IMR-90 (cell line): ENCODE results near the gene WNT4. TPM values are rescaled to one million over a fixed set of nuclear protein-coding genes. Genes with fewer than 3 reads are reported as not detected.

Experiments
- ATAC-seq: fragments of 200-7000 bp; cut with Tn5 transposase; 2 replicates; pipeline ENCODE4 v1.9.1; 2020; ENCODE audit warnings: low read depth, mild to moderate bottlenecking, moderate library complexity
- BruUV-seq: library from RNA; stranded (reverse); fragments of 400-500 nt; replicated peaks from 2 replicates; lab custom pipeline; 2021; lab: Mats Ljungman, UMichigan
- CTCF ChIA-PET: fragments of 300-600 bp; formaldehyde crosslinking; extraction: SDS; loops from one replicate; lab custom pipeline; 2021; ENCODE audit warnings: antibody characterized with exemption; lab: Yijun Ruan, JAX
- POLR2A ChIA-PET: fragments of 300-600 bp; sonication (Branson Sonifier 250); formaldehyde crosslinking; loops from one replicate; lab custom pipeline; 2022; ENCODE audit warnings: antibody characterized with exemption; ENCODE audit not compliant: unreplicated experiment; lab: Charles Lee
- DNase-seq: peaks from one replicate; pipeline ENCODE4 v3.0.0; 2013
- H2AFZ ChIP-seq: replicated peaks from 2 replicates; pipeline ENCODE3; 2013; ENCODE audit warnings: low read length, mild to moderate bottlenecking; ENCODE audit not compliant: poor library complexity
- H2AK5ac ChIP-seq: 2 replicates; pipeline ENCODE4 v1.6.1; 2013; ENCODE audit warnings: low read depth, low read length, inconsistent platforms
- H2AK9ac ChIP-seq: replicated peaks from 2 replicates; pipeline ENCODE3; 2013; ENCODE audit warnings: mild to moderate bottlenecking, low read depth, low read length, moderate library complexity; ENCODE audit not compliant: poor library complexity
- H2BK120ac ChIP-seq: 2 replicates; pipeline ENCODE4 v1.6.1; 2013; ENCODE audit warnings: low read depth, low read length, inconsistent platforms
- H2BK15ac ChIP-seq: 3 replicates; pipeline ENCODE4 v1.6.1; 2013; ENCODE audit warnings: low read depth, low read length, inconsistent platforms
- H2BK20ac ChIP-seq: 2 replicates; pipeline ENCODE4 v1.6.1; 2013; ENCODE audit warnings: low read depth, mild to moderate bottlenecking, inconsistent platforms, low read length, moderate library complexity
- H2BK5ac ChIP-seq: 2 replicates; pipeline ENCODE4 v1.6.1; 2013; ENCODE audit warnings: mild to moderate bottlenecking, low read depth, low read length, inconsistent platforms; ENCODE audit not compliant: poor library complexity, severe bottlenecking
- H3K14ac ChIP-seq: replicated peaks from 2 replicates; pipeline ENCODE4 v1.6.1; 2013; ENCODE audit warnings: low read depth, low read length, inconsistent platforms
- H3K18ac ChIP-seq: 2 replicates; pipeline ENCODE4 v1.6.1; 2013; ENCODE audit warnings: low read depth, low read length, control low read depth
- H3K23ac ChIP-seq: 2 replicates; pipeline ENCODE4 v1.6.1; 2013; ENCODE audit warnings: low read depth, low read length, inconsistent platforms
- H3K27ac ChIP-seq: 2 replicates; pipeline ENCODE4 v1.5.1; 2013; ENCODE audit warnings: mild to moderate bottlenecking, control low read depth, low read length; ENCODE audit not compliant: insufficient read depth
- H3K27me3 ChIP-seq: 2 replicates; pipeline ENCODE4 v1.6.1; 2013; ENCODE audit warnings: low read length; ENCODE audit not compliant: control insufficient read depth, insufficient read depth
- H3K36me3 ChIP-seq: 2 replicates; pipeline ENCODE4 v1.6.1; 2013; ENCODE audit warnings: low read length, mixed read lengths; ENCODE audit not compliant: control insufficient read depth, insufficient read depth
- H3K4ac ChIP-seq: 2 replicates; pipeline ENCODE4 v1.6.1; 2013; ENCODE audit warnings: low read depth, low read length, inconsistent platforms
- H3K4me1 ChIP-seq: 2 replicates; pipeline ENCODE4 v1.6.1; 2013; ENCODE audit warnings: low read length, mixed read lengths; ENCODE audit not compliant: control insufficient read depth, insufficient read depth
- H3K4me2 ChIP-seq: 2 replicates; pipeline ENCODE4 v1.6.1; 2013; ENCODE audit warnings: low read depth, mild to moderate bottlenecking, control low read depth, low read length, moderate library complexity
- H3K4me3 ChIP-seq: 2 replicates; pipeline ENCODE4 v1.5.1; 2013; ENCODE audit warnings: low read depth, mild to moderate bottlenecking, control low read depth, low read length, moderate library complexity; ENCODE audit not compliant: insufficient read depth
- H3K56ac ChIP-seq: 2 replicates; pipeline ENCODE4 v1.6.1; 2013; ENCODE audit warnings: low read length, inconsistent platforms; ENCODE audit not compliant: insufficient read depth; ENCODE audit errors: extremely low read depth
- H3K79me1 ChIP-seq, 2 experiments: 2 replicates each; pipeline ENCODE4 v1.6.1; 2013; ENCODE audit warnings: low read length in 2 of 2, inconsistent platforms in 1 of 2, low read depth in 1 of 2
- H3K9ac ChIP-seq: 2 replicates; pipeline ENCODE4 v1.6.1; 2013; ENCODE audit warnings: low read depth, low read length, control low read depth
- H3K9me1 ChIP-seq: 2 replicates; pipeline ENCODE4 v1.6.1; 2013; ENCODE audit warnings: low read length, inconsistent platforms; ENCODE audit not compliant: insufficient read depth
- H3K9me3 ChIP-seq: 2 replicates; pipeline ENCODE4 v1.6.1; 2013; ENCODE audit warnings: low read length; ENCODE audit not compliant: control insufficient read depth, insufficient read depth
- H4K20me1 ChIP-seq: 2 replicates; pipeline ENCODE4 v1.6.1; 2013; ENCODE audit warnings: low read length, inconsistent platforms; ENCODE audit not compliant: insufficient read depth
- H4K5ac ChIP-seq: 2 replicates; pipeline ENCODE4 v1.6.1; 2013; ENCODE audit warnings: mild to moderate bottlenecking, low read depth, low read length, control low read depth
- H4K8ac ChIP-seq, 2 experiments: 2 replicates each; pipeline ENCODE4 v1.6.1; 2013; ENCODE audit warnings: low read depth in 2 of 2, low read length in 2 of 2, control low read depth in 1 of 2, inconsistent platforms in 1 of 2
- H4K91ac ChIP-seq: 2 replicates; pipeline ENCODE4 v1.6.1; 2013; ENCODE audit warnings: low read depth, low read length, inconsistent platforms; ENCODE audit not compliant: insufficient read depth
- BHLHE40 ChIP-seq: fragments of 150-350 bp; IDR thresholded peaks from 2 replicates; pipeline ENCODE4 v1.6.1; 2016; ENCODE audit warnings: mild to moderate bottlenecking, low read depth, low read length
- CEBPB ChIP-seq: IDR thresholded peaks from 2 replicates; pipeline ENCODE4 v1.6.1; 2012; ENCODE audit warnings: low read depth, low read length, improper control_type of control experiment
- CHD1 ChIP-seq: IDR thresholded peaks from 2 replicates; pipeline ENCODE4 v1.6.1; 2012; ENCODE audit warnings: low read depth, low read length, improper control_type of control experiment
- MAFK ChIP-seq: IDR thresholded peaks from 2 replicates; pipeline ENCODE4 v1.6.1; 2012; ENCODE audit warnings: low read depth, low read length, improper control_type of control experiment
- MAZ ChIP-seq: IDR thresholded peaks from 2 replicates; pipeline ENCODE4 v1.6.1; 2012; ENCODE audit warnings: low read depth, mild to moderate bottlenecking, low read length, improper control_type of control experiment, moderate library complexity, borderline replicate concordance
- MXI1 ChIP-seq: IDR thresholded peaks from 2 replicates; pipeline ENCODE4 v1.6.1; 2012; ENCODE audit warnings: low read depth, mild to moderate bottlenecking, low read length, moderate library complexity, borderline replicate concordance
- RAD21 ChIP-seq: IDR thresholded peaks from 2 replicates; pipeline ENCODE4 v1.6.1; 2012; ENCODE audit warnings: low read length, improper control_type of control experiment
- RFX5 ChIP-seq: IDR thresholded peaks from 2 replicates; pipeline ENCODE4 v1.8.0; 2012; ENCODE audit warnings: low read depth, mild to moderate bottlenecking, low read length, moderate library complexity
- SMC3 ChIP-seq: fragments of 150-350 bp; IDR thresholded peaks from 2 replicates; pipeline ENCODE4 v1.6.1; 2016; ENCODE audit warnings: low read depth, mild to moderate bottlenecking, antibody characterized with exemption, low read length, moderate library complexity
- WGBS, 2 experiments: methylation state at CpG; one replicate each; pipeline versions ENCODE4 v1.1.5 to v1.1.7; 2013; ENCODE audit warnings: missing lambda C conversion rate in 2 of 2; ENCODE audit not compliant: insufficient read length in 1 of 2; ENCODE audit errors: extremely low coverage in 2 of 2; 5-methylcytosine and 5-hydroxymethylcytosine counted together
- dilution Hi-C: fragments of 300-500 bp; cut with HindIII; formaldehyde crosslinking; loops from one replicate; pipeline ENCODE4 v1.14.3; 2018; ENCODE audit warnings: low sequenced_read_pairs; ENCODE audit not compliant: unreplicated experiment
- in situ Hi-C: fragments of 300-500 bp; cut with MboI; formaldehyde crosslinking; loops from 3 replicates; pipeline ENCODE4 v1.14.3; 2019; ENCODE audit warnings: low sequenced_read_pairs, inconsistent platforms, mixed read lengths
- intact Hi-C: fragments of 100-400 bp; cut with micrococcal nuclease; formaldehyde crosslinking; loops from 2 replicates; pipeline ENCODE4 v1.10.0; 2022
- polyA plus RNA-seq, 3 experiments: library from polyadenylated mRNA; depleted of rRNA; stranded (reverse); fragments of >200 nt; gene quantifications; 2 replicates each; pipeline ENCODE4 v1.2.3, GENCODE V29; 2012; ENCODE audit warnings: low replicate concordance in 1 of 3
- total RNA-seq: library from RNA; depleted of rRNA; stranded (reverse); fragments of >200 nt; gene quantifications from 2 replicates; pipeline ENCODE4 v1.2.3, GENCODE V29; 2012
- TF ChIP-seq, protein P1 (sequence below): conservative IDR thresholded peaks from 2 replicates; pipeline ENCODE4 v1.5.1; 2012; ENCODE audit warnings: mild to moderate bottlenecking, low read depth, low read length, improper control_type of control experiment
- TF ChIP-seq, protein P2 (sequence below): fragments of 150-350 bp; IDR thresholded peaks from 2 replicates; pipeline ENCODE4 v1.6.1; 2016; ENCODE audit warnings: low read depth, mild to moderate bottlenecking, low read length, moderate library complexity, borderline replicate concordance

WNT4 gene
- total and polyA plus RNA-seq, 2 of the 4 experiments (the other 2 are of a cell fraction) = not detected

DNA sequence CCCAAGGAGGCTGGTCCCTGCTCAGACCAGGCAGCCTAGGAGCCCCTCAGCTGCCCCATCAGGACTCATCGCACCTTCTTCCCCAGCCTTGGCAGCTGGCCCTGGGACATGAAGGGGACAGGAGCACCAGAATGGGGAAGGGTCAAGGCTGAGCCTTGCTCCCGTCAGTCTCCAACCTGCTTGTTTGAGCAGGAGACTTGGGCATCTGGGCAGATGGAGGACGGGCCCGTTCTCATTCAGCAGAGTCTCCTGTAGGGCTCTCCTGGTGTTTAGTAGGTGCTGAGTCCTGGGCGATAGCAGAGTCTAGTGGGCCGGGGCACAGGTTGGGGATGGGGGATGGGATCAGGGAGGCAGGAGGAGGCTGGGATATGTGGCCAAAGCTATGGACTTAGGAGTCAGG lies 47.4 kb upstream of the WNT4 start:
- no peak overlapping the region for H3K4me3 ChIP-seq
- TF ChIP-seq BHLHE40 (no peak), MAFK (no peak), RFX5 (no peak), SMC3 (no peak), MXI1 (no peak), MAZ (no peak), RAD21 (no peak), CEBPB (no peak), CHD1 (no peak)
- TF ChIP-seq, protein P1, sequence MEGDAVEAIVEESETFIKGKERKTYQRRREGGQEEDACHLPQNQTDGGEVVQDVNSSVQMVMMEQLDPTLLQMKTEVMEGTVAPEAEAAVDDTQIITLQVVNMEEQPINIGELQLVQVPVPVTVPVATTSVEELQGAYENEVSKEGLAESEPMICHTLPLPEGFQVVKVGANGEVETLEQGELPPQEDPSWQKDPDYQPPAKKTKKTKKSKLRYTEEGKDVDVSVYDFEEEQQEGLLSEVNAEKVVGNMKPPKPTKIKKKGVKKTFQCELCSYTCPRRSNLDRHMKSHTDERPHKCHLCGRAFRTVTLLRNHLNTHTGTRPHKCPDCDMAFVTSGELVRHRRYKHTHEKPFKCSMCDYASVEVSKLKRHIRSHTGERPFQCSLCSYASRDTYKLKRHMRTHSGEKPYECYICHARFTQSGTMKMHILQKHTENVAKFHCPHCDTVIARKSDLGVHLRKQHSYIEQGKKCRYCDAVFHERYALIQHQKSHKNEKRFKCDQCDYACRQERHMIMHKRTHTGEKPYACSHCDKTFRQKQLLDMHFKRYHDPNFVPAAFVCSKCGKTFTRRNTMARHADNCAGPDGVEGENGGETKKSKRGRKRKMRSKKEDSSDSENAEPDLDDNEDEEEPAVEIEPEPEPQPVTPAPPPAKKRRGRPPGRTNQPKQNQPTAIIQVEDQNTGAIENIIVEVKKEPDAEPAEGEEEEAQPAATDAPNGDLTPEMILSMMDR = no peak
- TF ChIP-seq, protein P2, sequence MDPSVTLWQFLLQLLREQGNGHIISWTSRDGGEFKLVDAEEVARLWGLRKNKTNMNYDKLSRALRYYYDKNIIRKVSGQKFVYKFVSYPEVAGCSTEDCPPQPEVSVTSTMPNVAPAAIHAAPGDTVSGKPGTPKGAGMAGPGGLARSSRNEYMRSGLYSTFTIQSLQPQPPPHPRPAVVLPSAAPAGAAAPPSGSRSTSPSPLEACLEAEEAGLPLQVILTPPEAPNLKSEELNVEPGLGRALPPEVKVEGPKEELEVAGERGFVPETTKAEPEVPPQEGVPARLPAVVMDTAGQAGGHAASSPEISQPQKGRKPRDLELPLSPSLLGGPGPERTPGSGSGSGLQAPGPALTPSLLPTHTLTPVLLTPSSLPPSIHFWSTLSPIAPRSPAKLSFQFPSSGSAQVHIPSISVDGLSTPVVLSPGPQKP = no peak
- no TSS peak for BruUV-seq
- no peak overlapping the region for H4K91ac ChIP-seq
- WGBS, 2 experiments = no CpG with 5 or more reads among the region's 6 CpGs
- H3K4ac ChIP-seq = no peak overlapping the region
- H3K14ac ChIP-seq = no peak overlapping the region
- intact Hi-C loops (no loop called here), in situ Hi-C loops (no loop called here), dilution Hi-C loops (no loop called here)
- H2BK15ac ChIP-seq = no peak overlapping the region
- H3K4me1 ChIP-seq = no peaks in the 10 kb centered on the region
- no peak overlapping the region for H2AFZ ChIP-seq
- H3K79me1 ChIP-seq = no peaks in the 10 kb centered on the region
- no peak overlapping the region for H2BK20ac ChIP-seq
- no peak overlapping the region for H2AK9ac ChIP-seq
- DNase-seq (no peak), ATAC-seq (no peak)
- H2BK120ac ChIP-seq = no peak overlapping the region
- H3K27me3 ChIP-seq = peaks cover 30% of the 10 kb centered on the region
- H3K9ac ChIP-seq = no peak overlapping the region
- H2AK5ac ChIP-seq = no peak overlapping the region
- no peak overlapping the region for H3K23ac ChIP-seq
- POLR2A ChIA-PET = no interaction called here
- H3K36me3 ChIP-seq = no peaks in the 10 kb centered on the region
- no peaks in the 10 kb centered on the region for H4K20me1 ChIP-seq
- H4K5ac ChIP-seq = no peak overlapping the region
- H3K9me3 ChIP-seq = no peaks in the 10 kb centered on the region
- H3K18ac ChIP-seq = no peak overlapping the region
- H3K4me2 ChIP-seq = no peak overlapping the region
- no peak overlapping the region for H3K27ac ChIP-seq
- no peak overlapping the region for H3K56ac ChIP-seq
- H4K8ac ChIP-seq = no peak overlapping the region
- H3K9me1 ChIP-seq = no peaks in the 10 kb centered on the region
- H2BK5ac ChIP-seq = no peak overlapping the region
- CTCF ChIA-PET = no interaction called here
